Tibial artery (tissue), 4 donors: Measurements from ENCODE around the gene LBH.
A peak's percentile ranks its signal among the peaks of the same experiment; 100 is the strongest.

Source experiments
- DNase-seq, 2 donors: peaks; one replicate each; pipeline ENCODE4 v3.0.0-alpha.2; 2019
- H3K27ac ChIP-seq, 2 donors: fragments of 200-600 bp; sonication (generic) in 1 of 2; 1 replicate in 1 of 2; 2 replicates in 1 of 2; pipeline ENCODE4 v1.5.1; 2018 to 2019; ENCODE audit warnings: mild to moderate bottlenecking in 1 of 2
- H3K27me3 ChIP-seq, 2 donors: fragments of 200-600 bp; sonication (generic) in 1 of 2; one replicate each; pipeline versions ENCODE4 v1.5.1 to v1.6.0; 2016 to 2019
- H3K36me3 ChIP-seq, 3 donors: fragments of 200-600 bp; sonication (generic) in 2 of 3; one replicate each; pipeline ENCODE4 v1.5.1; 2016 to 2019; ENCODE audit warnings: mild to moderate bottlenecking in 2 of 3
- H3K4me1 ChIP-seq, 4 donors: fragments of 200-600 bp; sonication (generic) in 2 of 4; 1 replicate in 3 of 4; 2 replicates in 1 of 4; pipeline ENCODE4 v1.5.1; 2016 to 2019
- H3K4me3 ChIP-seq, 2 donors: fragments of 200-600 bp; sonication (generic) in 1 of 2; 1 replicate in 1 of 2; 2 replicates in 1 of 2; pipeline ENCODE4 v1.5.1; 2018 to 2019; ENCODE audit warnings: mild to moderate bottlenecking in 2 of 2
- H3K9me3 ChIP-seq, 3 donors: fragments of 200-600 bp; sonication (generic) in 1 of 3; one replicate each; pipeline ENCODE4 v1.5.1; 2016 to 2019
- CTCF ChIP-seq, 2 experiments: fragments of 200-600 bp in 1 of 2; fragments of 450-650 bp in 1 of 2; IDR thresholded peaks; one replicate each; pipeline ENCODE4 v1.5.1; 2017 to 2019; ENCODE audit warnings: antibody characterized with exemption in 2 of 2, mild to moderate bottlenecking in 1 of 2, moderate library complexity in 1 of 2
- intact Hi-C: fragments of 100-400 bp; cut with DNase I; formaldehyde crosslinking; loops from one replicate; pipeline ENCODE4 v1.15.0; 2023; ENCODE audit warnings: low total_unique reads

The LBH gene

GRCh38 chr2:30269771-30270145 is 38.4 kb downstream of the LBH start:
- TF ChIP-seq CTCF (IDR thresholded peaks at IDR 0.05) = no peak
- Histone ChIP-seq H3K36me3 (no peaks in the 10 kb centered on the region), H3K4me3 (no peak overlapping the region), H3K27ac (no peak overlapping the region), H3K27me3 (no peaks in the 10 kb centered on the region), H3K4me1 (peaks cover 0 to 51% (median 29%) of the 10 kb centered on the region in 4 donors), H3K9me3 (no peaks in the 10 kb centered on the region)
- intact Hi-C loops = no loop called here
- DNase-seq = no peak

GRCh38 chr2:30270166-30270565 is 38.8 kb downstream of the LBH start:
- peaks cover 0 to 56% (median 32%) of the 10 kb centered on the region in 4 donors for H3K4me1 ChIP-seq
- H3K9me3 ChIP-seq = no peaks in the 10 kb centered on the region
- TF ChIP-seq CTCF (IDR thresholded peaks at IDR 0.05) = no peak
- no peaks in the 10 kb centered on the region for H3K36me3 ChIP-seq
- no peak overlapping the region for H3K27ac ChIP-seq
- intact Hi-C loops = no loop called here
- H3K27me3 ChIP-seq = no peaks in the 10 kb centered on the region
- DNase-seq = no peak
- no peak overlapping the region for H3K4me3 ChIP-seq

GRCh38 chr2:30271301-30271700 is 40.0 kb downstream of the LBH start:
- H3K36me3 ChIP-seq = no peaks in the 10 kb centered on the region
- TF ChIP-seq CTCF (IDR thresholded peaks at IDR 0.05) = no peak
- no peaks in the 10 kb centered on the region for H3K9me3 ChIP-seq
- H3K4me1 ChIP-seq = peaks cover 0 to 57% (median 27%) of the 10 kb centered on the region in 4 donors
- H3K4me3 ChIP-seq = no peak overlapping the region
- DNase-seq = no peak
- intact Hi-C loops = no loop called here
- H3K27ac ChIP-seq = no peak overlapping the region
- no peaks in the 10 kb centered on the region for H3K27me3 ChIP-seq

- Histone ChIP-seq H3K4me3 (no peak overlapping the region), H3K36me3 (no peaks in the 10 kb centered on the region), H3K4me1 (peaks cover 0 to 56% (median 23%) of the 10 kb centered on the region in 4 donors), H3K27ac (no peak overlapping the region), H3K27me3 (no peaks in the 10 kb centered on the region), H3K9me3 (no peaks in the 10 kb centered on the region)
- intact Hi-C loops = no loop called here
- DNase-seq = no peak
- TF ChIP-seq CTCF (IDR thresholded peaks at IDR 0.05) = no peak
These were observed 41.0 kb downstream of the LBH start for GRCh38 chr2:30272286-30272685.

- intact Hi-C loops = no loop called here
- no peaks in the 10 kb centered on the region for H3K36me3 ChIP-seq
- no peak overlapping the region for H3K4me3 ChIP-seq
- no peaks in the 10 kb centered on the region for H3K27me3 ChIP-seq
- no peak for DNase-seq
- H3K9me3 ChIP-seq = no peaks in the 10 kb centered on the region
- peaks cover 0 to 55% (median 23%) of the 10 kb centered on the region in 4 donors for H3K4me1 ChIP-seq
- no peak for TF ChIP-seq CTCF (IDR thresholded peaks at IDR 0.05)
- H3K27ac ChIP-seq = peak overlapping the region; percentile 13 to 69
These were observed 41.6 kb downstream of the LBH start for GRCh38 chr2:30272761-30273573.
